Amygdala (tissue), 56 donors: ENCODE measurements around the gene SCMH1.

Experiments
- DNase-seq, 56 donors: peaks; one replicate each; lab custom pipeline; 2025; lab: John Stamatoyannopoulos, UW

SCMH1 gene

GRCh38 chr1:40983286-40983685 is 258.8 kb downstream of the SCMH1 start:
- DNase-seq = no peak

DNA sequence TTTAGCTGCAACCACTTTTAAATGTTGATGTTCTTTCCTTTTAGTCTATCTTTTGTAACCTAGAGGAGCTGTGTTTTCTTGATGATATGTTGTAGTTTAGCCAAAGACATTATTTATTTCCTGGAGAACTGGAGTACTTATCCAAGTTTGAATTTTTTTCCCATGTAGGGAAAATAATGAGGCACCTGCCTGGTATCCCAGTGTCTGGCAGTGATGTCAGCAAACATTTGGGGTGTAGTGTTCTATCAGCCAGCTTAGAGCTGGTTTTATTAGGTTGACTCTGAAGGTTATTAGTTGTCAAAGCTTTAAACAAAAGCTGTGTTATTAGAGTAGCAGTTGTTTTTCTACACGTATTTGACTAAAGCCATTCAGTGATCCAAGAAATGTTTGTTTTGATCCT is 259.4 kb downstream of the SCMH1 start:
- DNase-seq = no peak

GRCh38 chr1:40981691-40982448 is 260.2 kb downstream of the SCMH1 start:
- DNase-seq = no peak

- DNase-seq = peak in 10 of 56 donors; percentile 6 to 49 (median 20)
These were observed 261.5 kb downstream of the SCMH1 start for GRCh38 chr1:40980453-40981121.

DNA sequence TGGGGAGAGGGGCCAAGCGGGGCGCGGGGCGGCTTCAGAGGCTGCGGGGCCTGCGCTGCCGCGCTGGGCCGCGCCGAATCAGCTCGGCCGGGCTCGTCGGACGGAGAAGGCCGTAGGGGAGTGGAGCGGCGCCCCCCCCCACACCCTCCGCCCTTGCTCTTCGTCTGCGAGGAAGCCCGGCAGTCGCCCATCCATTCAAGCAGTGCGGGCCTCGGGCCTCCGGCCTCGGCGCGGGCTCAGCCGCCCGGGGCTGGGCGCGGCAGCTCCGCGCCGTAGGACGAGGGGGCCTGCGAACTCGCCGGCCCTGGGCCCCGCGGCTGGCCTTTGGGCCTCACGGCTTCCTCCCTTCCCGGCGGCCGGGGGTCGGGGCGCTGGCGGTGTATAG is 262.0 kb downstream of the SCMH1 start:
- no peak for DNase-seq

DNA sequence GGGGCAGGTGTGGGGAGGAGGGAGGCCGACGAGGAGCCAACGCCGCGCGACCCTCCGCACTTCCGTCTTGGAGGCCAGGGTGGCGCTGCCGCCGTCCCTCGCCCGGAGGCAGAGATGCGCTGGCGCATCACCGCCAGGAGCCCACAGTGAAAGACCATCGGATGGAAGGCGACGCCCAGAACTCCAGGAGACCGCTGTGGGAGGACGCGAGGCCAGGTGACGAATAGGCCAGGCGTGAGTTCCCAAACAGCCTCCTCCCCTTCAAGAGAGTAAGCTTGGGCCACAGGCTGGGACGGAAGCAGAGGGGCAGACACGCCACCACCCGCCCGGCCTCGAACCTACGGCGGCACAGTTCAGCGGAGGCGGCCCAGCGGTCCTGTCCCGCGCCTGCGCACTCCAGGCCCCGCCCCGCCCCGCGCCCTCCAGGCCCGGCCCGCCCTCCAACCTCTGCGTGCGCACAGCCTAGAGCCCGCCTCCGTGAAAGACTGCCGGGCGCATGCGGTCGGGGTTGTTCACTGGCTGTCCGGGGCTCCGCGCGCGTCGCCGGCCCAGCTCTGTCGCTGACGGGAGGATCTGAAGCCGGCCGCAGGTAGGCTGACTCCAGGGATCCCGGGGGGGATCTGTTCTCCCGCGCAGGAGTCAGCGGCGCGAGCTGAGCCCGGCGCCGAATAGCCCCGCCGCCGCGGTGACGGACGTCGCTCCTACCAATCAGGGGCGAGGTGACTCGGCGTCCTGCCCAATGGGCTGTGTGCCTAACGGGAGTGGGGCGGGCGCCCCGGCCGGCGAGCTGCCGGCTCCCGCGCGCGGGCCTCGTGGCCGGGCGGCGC is 262.7 kb downstream of the SCMH1 start, which contains the start of gene CTPS1:
TSS of gene CTPS1 (plus strand) at position 456 of the 827 bp plus-strand sequence. CDS start 3,595 bp downstream, outside the sequence.
- DNase-seq = peak; percentile 75 to 99 (median 94)

GRCh38 chr1:40978886-40979240 is 263.2 kb downstream of the SCMH1 start:
- DNase-seq = peak in 1 of 56 donors; percentile 15

- DNase-seq = no peak
These were observed 264.4 kb downstream of the SCMH1 start for GRCh38 chr1:40977716-40978115.
